HepG2 (cell line): ENCODE data around the gene TMEM223. TPM values are rescaled to one million over a fixed set of nuclear protein-coding genes. Genes with fewer than 3 reads are reported as not detected.
A peak's percentile ranks its signal among the peaks of the same experiment; 100 is the strongest.

Experiments used
- DDIT3 ChIP-seq: sonication (generic); formaldehyde crosslinking; IDR thresholded peaks from 2 replicates; pipeline ENCODE4 v1.4.0; 2020; ENCODE audit warnings: mild to moderate bottlenecking, missing genetic modification reagents
- EED ChIP-seq: sonication (generic); formaldehyde crosslinking; IDR thresholded peaks from 2 replicates; pipeline ENCODE4 v1.5.0; 2020; ENCODE audit warnings: mild to moderate bottlenecking, missing genetic modification reagents
- FOXA3 ChIP-seq: IDR thresholded peaks from 2 replicates; pipeline ENCODE4 v1.6.1; 2016; ENCODE audit warnings: missing genetic modification reagents, missing compliant biosample characterization
- GABPB1 ChIP-seq: IDR thresholded peaks from 2 replicates; pipeline ENCODE4 v1.6.1; 2016; ENCODE audit warnings: mild to moderate bottlenecking, missing genetic modification reagents, moderate library complexity, missing compliant biosample characterization
- HINFP ChIP-seq: sonication (generic); formaldehyde crosslinking; IDR thresholded peaks from 2 replicates; pipeline ENCODE4 v1.4.0; 2020; ENCODE audit warnings: low read depth, mild to moderate bottlenecking, missing genetic modification reagents
- HIVEP1 ChIP-seq: sonication (generic); formaldehyde crosslinking; IDR thresholded peaks from 2 replicates; pipeline ENCODE4 v1.4.0; 2020; ENCODE audit warnings: mild to moderate bottlenecking, missing genetic modification reagents
- KDM4B ChIP-seq: sonication (generic); formaldehyde crosslinking; IDR thresholded peaks from 2 replicates; pipeline ENCODE4 v1.4.0; 2020; ENCODE audit warnings: missing genetic modification reagents
- NFKB2 ChIP-seq: sonication (generic); formaldehyde crosslinking; IDR thresholded peaks from 2 replicates; pipeline ENCODE4 v1.4.0; 2020; ENCODE audit warnings: missing genetic modification reagents, borderline replicate concordance
- NR3C1 ChIP-seq: sonication (generic); formaldehyde crosslinking; IDR thresholded peaks from 2 replicates; pipeline ENCODE4 v1.4.0; 2020; ENCODE audit warnings: missing genetic modification reagents
- PITX1 ChIP-seq: sonication (generic); formaldehyde crosslinking; IDR thresholded peaks from 2 replicates; pipeline ENCODE4 v1.5.1; 2020; ENCODE audit warnings: mild to moderate bottlenecking, missing genetic modification reagents
- PPARG ChIP-seq: conservative IDR thresholded peaks from 2 replicates; pipeline ENCODE4 v1.6.1; 2016; ENCODE audit warnings: missing biosample characterization, missing genetic modification reagents
- RFXAP ChIP-seq: sonication (generic); formaldehyde crosslinking; IDR thresholded peaks from 2 replicates; pipeline ENCODE4 v1.4.0; 2020; ENCODE audit warnings: missing genetic modification reagents, borderline replicate concordance
- SMAD3 ChIP-seq: sonication (generic); formaldehyde crosslinking; IDR thresholded peaks from 2 replicates; pipeline ENCODE4 v1.4.0; 2020; ENCODE audit warnings: missing genetic modification reagents
- SOX13 ChIP-seq, 3 experiments: fragments of 450-650 bp in 1 of 3; sonication (generic) in 1 of 3; formaldehyde crosslinking in 1 of 3; IDR thresholded peaks in 2 of 3; conservative IDR thresholded peaks in 1 of 3; 2 replicates each; pipeline versions ENCODE4 v1.5.0 to v1.6.1; 2016 to 2020; ENCODE audit warnings: antibody characterized with exemption in 1 of 3, mild to moderate bottlenecking in 1 of 3, missing compliant biosample characterization in 1 of 3, missing genetic modification reagents in 1 of 3, moderate library complexity in 1 of 3
- SP4 ChIP-seq: sonication (generic); formaldehyde crosslinking; IDR thresholded peaks from 2 replicates; pipeline ENCODE4 v1.8.1; 2023; ENCODE audit warnings: mild to moderate bottlenecking, missing genetic modification reagents
- SP5 ChIP-seq: IDR thresholded peaks from 2 replicates; pipeline ENCODE4 v1.6.1; 2016; ENCODE audit warnings: low read depth, borderline replicate concordance
- STAT5B ChIP-seq: sonication (generic); formaldehyde crosslinking; IDR thresholded peaks from 2 replicates; pipeline ENCODE4 v1.4.0; 2020; ENCODE audit warnings: missing genetic modification reagents
- THAP11 ChIP-seq: IDR thresholded peaks from 2 replicates; pipeline ENCODE4 v1.6.1; 2016; ENCODE audit warnings: missing biosample characterization, missing genetic modification reagents
- TOE1 ChIP-seq: sonication (generic); formaldehyde crosslinking; IDR thresholded peaks from 2 replicates; pipeline ENCODE4 v1.4.0; 2020; ENCODE audit warnings: mild to moderate bottlenecking, missing genetic modification reagents
- ZBTB7B ChIP-seq: sonication (generic); formaldehyde crosslinking; IDR thresholded peaks from 2 replicates; pipeline ENCODE4 v1.4.0; 2020; ENCODE audit warnings: missing genetic modification reagents
- ZMAT3 ChIP-seq: sonication (generic); formaldehyde crosslinking; conservative IDR thresholded peaks from 2 replicates; pipeline ENCODE4 v1.7.0; 2021; ENCODE audit warnings: missing genetic modification reagents
- ZNF121 ChIP-seq: sonication (generic); formaldehyde crosslinking; IDR thresholded peaks from 2 replicates; pipeline ENCODE4 v1.5.0; 2020; ENCODE audit warnings: mild to moderate bottlenecking, missing genetic modification reagents
- ZNF205 ChIP-seq: IDR thresholded peaks from 2 replicates; pipeline ENCODE4 v1.6.1; 2018; ENCODE audit warnings: missing biosample characterization, missing genetic modification reagents
- ZNF574 ChIP-seq: sonication (generic); formaldehyde crosslinking; IDR thresholded peaks from 2 replicates; pipeline ENCODE4 v1.4.0; 2020; ENCODE audit warnings: missing genetic modification reagents
- ZNF678 ChIP-seq: sonication (generic); formaldehyde crosslinking; IDR thresholded peaks from 2 replicates; pipeline ENCODE4 v1.4.0; 2020; ENCODE audit warnings: mild to moderate bottlenecking, missing genetic modification reagents
- ZNF776 ChIP-seq: sonication (generic); formaldehyde crosslinking; IDR thresholded peaks from 2 replicates; pipeline ENCODE4 v1.4.0; 2020; ENCODE audit warnings: mild to moderate bottlenecking, missing genetic modification reagents
- ZNF792 ChIP-seq: IDR thresholded peaks from 2 replicates; pipeline ENCODE4 v1.6.1; 2016
- ZNF839 ChIP-seq: sonication (generic); formaldehyde crosslinking; IDR thresholded peaks from 2 replicates; pipeline ENCODE4 v1.4.0; 2020; ENCODE audit warnings: missing genetic modification reagents, mild to moderate bottlenecking, borderline replicate concordance
- polyA plus RNA-seq, 8 experiments: library from polyadenylated mRNA; depleted of rRNA in 3 of 8; stranded (reverse) in 7 of 8; unstranded in 1 of 8; fragments of >200 nt; fragmentation: Illumina TruSeq in 4 of 8; extraction: Trizol in 4 of 8; gene quantifications; 2 replicates each; pipeline versions ENCODE4 v1.2.1 to v1.2.3, GENCODE V29; 2011 to 2016; ENCODE audit warnings: low read depth in 4 of 8, missing spikeins in 1 of 8, mixed read lengths in 1 of 8; ENCODE audit not compliant: insufficient read depth in 1 of 8
- total RNA-seq, 5 experiments: library from RNA; depleted of rRNA; stranded (reverse); fragments of >200 nt; fragmentation: Illumina TruSeq; extraction: Trizol; gene quantifications; 2 replicates each; pipeline ENCODE4 v1.2.3, GENCODE V29; 2016; ENCODE audit warnings: low read depth in 1 of 5

TMEM223 gene
- total and polyA plus RNA-seq, 2 of the 13 experiments (the other 11 are each of a cell fraction or from before 2014, with no cell fraction given): 19.5 to 24.9 TPM

- TF ChIP-seq RFXAP (CRISPR knock-in tag) (no peak), THAP11 (CRISPR knock-in tag) (peak; percentile 85), ZNF678 (CRISPR knock-in tag) (0 out of 2 replicates have a peak, but pooled peaks have one; percentile 35), NFKB2 (CRISPR knock-in tag) (peak; percentile 78; the same call in 1 of the 2 replicates), NR3C1 (CRISPR knock-in tag) (no peak), HINFP (CRISPR knock-in tag) (no peak), FOXA3 (CRISPR knock-in tag) (peak; percentile 38; the same call in 1 of the 2 replicates), STAT5B (CRISPR knock-in tag) (0 out of 2 replicates have a peak, but pooled peaks have one; percentile 28), GABPB1 (CRISPR knock-in tag) (peak; percentile 98), ZNF839 (no peak), DDIT3 (CRISPR knock-in tag) (no peak), SP4 (CRISPR knock-in tag) (peak; percentile 73), EED (CRISPR knock-in tag) (0 out of 2 replicates have a peak, but pooled peaks have one; percentile 46), PPARG (CRISPR knock-in tag) (no peak; the same call in 1 of the 2 replicates), KDM4B (CRISPR knock-in tag) (no peak; the same call in 1 of the 2 replicates), ZMAT3 (peak; percentile 61), ZNF776 (peak; percentile 48; the same call in 1 of the 2 replicates), ZNF574 (CRISPR knock-in tag) (peak; percentile 63; the same call in 1 of the 2 replicates), SOX13 (IDR thresholded peaks at IDR 0.05) (no peak), SOX13 (CRISPR knock-in tag; conservative IDR thresholded peaks at IDR 0.05 in 1 of 2, IDR thresholded peaks at IDR 0.05 in 1 of 2) (peak in 1 of 2 experiments; percentile 37; a peak in 1 of 4 replicates), ZNF205 (0 out of 2 replicates have a peak, but pooled peaks have one; percentile 59), HIVEP1 (CRISPR knock-in tag) (peak; percentile 63; the same call in 1 of the 2 replicates), PITX1 (peak; percentile 68; the same call in 1 of the 2 replicates), ZBTB7B (peak; percentile 76), ZNF121 (0 out of 2 replicates have a peak, but pooled peaks have one; percentile 22), TOE1 (CRISPR knock-in tag) (no peak), SMAD3 (CRISPR knock-in tag) (peak; percentile 66; the same call in 1 of the 2 replicates), SP5 (CRISPR knock-in tag) (peak; percentile 65; the same call in 1 of the 2 replicates), ZNF792 (peak; percentile 79)
Measured at GRCh38 chr11:62791501-62792201, at the start of gene TMEM223 (continued).
